DMS53 (cell line): ENCODE data around the gene PFDN4.

Experiments
- DNase-seq: peaks from one replicate; lab custom pipeline; 2025; lab: John Stamatoyannopoulos, UW

The PFDN4 gene

GRCh38 chr20:54173653-54174456 lies 34.0 kb upstream of the PFDN4 start, which contains the start of gene CYP24A1:
Gene CYP24A1 (minus strand): TSS chr20:54173986. CDS start chr20:54173579, 407 bp downstream.
- peak; percentile 70 for DNase-seq

- no peak for DNase-seq
These were observed 33.3 kb upstream of the PFDN4 start for GRCh38 chr20:54174457-54175175.

GRCh38 chr20:54176610-54177009 lies 31.3 kb upstream of the PFDN4 start:
- DNase-seq = no peak

- DNase-seq = no peak
These were observed 30.5 kb upstream of the PFDN4 start for GRCh38 chr20:54177378-54177777.

GRCh38 chr20:54178256-54178655 lies 29.6 kb upstream of the PFDN4 start:
- DNase-seq = no peak

GRCh38 chr20:54179946-54180345 lies 27.9 kb upstream of the PFDN4 start:
- DNase-seq = peak; percentile 88

- no peak for DNase-seq
These were observed 27.0 kb upstream of the PFDN4 start for GRCh38 chr20:54180931-54181330.

GRCh38 chr20:54184071-54184470 lies 23.8 kb upstream of the PFDN4 start:
- DNase-seq = no peak

GRCh38 chr20:54184904-54185626 lies 22.8 kb upstream of the PFDN4 start:
- no peak for DNase-seq

GRCh38 chr20:54188132-54188849 lies 19.6 kb upstream of the PFDN4 start:
- no peak for DNase-seq

GRCh38 chr20:54189630-54190029 lies 18.3 kb upstream of the PFDN4 start:
- no peak for DNase-seq

- DNase-seq = no peak
These were observed 17.7 kb upstream of the PFDN4 start for GRCh38 chr20:54190217-54190616.

- DNase-seq = no peak
These were observed 14.1 kb upstream of the PFDN4 start for GRCh38 chr20:54193817-54194216.

- DNase-seq = peak; percentile 57
These were observed 13.0 kb upstream of the PFDN4 start for GRCh38 chr20:54194724-54195438.

- no peak for DNase-seq
These were observed 12.1 kb upstream of the PFDN4 start for GRCh38 chr20:54195483-54196472.

GRCh38 chr20:54197621-54198604 lies 10.0 kb upstream of the PFDN4 start:
- DNase-seq = peak; percentile 58

GRCh38 chr20:54199283-54199682 lies 8.6 kb upstream of the PFDN4 start:
- DNase-seq = no peak

- DNase-seq = peak; percentile 81
These were observed 8.1 kb upstream of the PFDN4 start for GRCh38 chr20:54199721-54200176.
